SK-N-SH treated with all-trans-retinoic acid at 6 μM for 48 hours (cell line): ENCODE data around the gene HP1BP3.
"Not testable (repeated sequence)": the region's sequence is repeated elsewhere in the genome, so short reads cannot be mapped to it uniquely, and the experiment has no call there.

Experiments used
- ATAC-seq: fragments of 200-7000 bp; cut with Tn5 transposase; 3 replicates; pipeline ENCODE4 v1.9.1; 2020; ENCODE audit warnings: mild to moderate bottlenecking, moderate library complexity
- ARNTL ChIP-seq: fragments of 450-650 bp; formaldehyde crosslinking; IDR thresholded peaks from 2 replicates; pipeline ENCODE4 v1.5.0; 2020; ENCODE audit warnings: low read depth, mild to moderate bottlenecking, moderate library complexity, borderline replicate concordance
- BACH2 ChIP-seq: fragments of 250-450 bp; sonication (Bioruptor Pico); IDR thresholded peaks from 2 replicates; pipeline ENCODE4 v1.9.0; 2021; ENCODE audit warnings: mild to moderate bottlenecking, borderline replicate concordance
- CSDC2 ChIP-seq: fragments of 250-450 bp; sonication (Bioruptor Pico); IDR thresholded peaks from 2 replicates; pipeline ENCODE4 v1.5.0; 2020; ENCODE audit warnings: mild to moderate bottlenecking, moderate library complexity
- ESRRG ChIP-seq: fragments of 250-450 bp; sonication (Bioruptor Pico); IDR thresholded peaks from 2 replicates; pipeline ENCODE4 v1.6.1; 2021; ENCODE audit warnings: mild to moderate bottlenecking
- GLIS3 ChIP-seq: fragments of 250-450 bp; sonication (Bioruptor Pico); IDR thresholded peaks from 2 replicates; pipeline ENCODE4 v1.5.0; 2020; ENCODE audit warnings: mild to moderate bottlenecking, moderate library complexity
- ISL1 ChIP-seq: fragments of 250-450 bp; sonication (Bioruptor Pico); IDR thresholded peaks from 2 replicates; pipeline ENCODE4 v2.1.2; 2022; ENCODE audit warnings: mild to moderate bottlenecking, moderate library complexity
- OSR1 ChIP-seq: fragments of 250-450 bp; sonication (Bioruptor Pico); IDR thresholded peaks from 2 replicates; pipeline ENCODE4 v1.8.0; 2022; ENCODE audit warnings: moderate library complexity, mild to moderate bottlenecking, inconsistent platforms
- PPARA ChIP-seq: fragments of 250-450 bp; sonication (Bioruptor Pico); IDR thresholded peaks from 2 replicates; pipeline ENCODE4 v1.5.0; 2020; ENCODE audit warnings: mild to moderate bottlenecking, borderline replicate concordance
- SNAI2 ChIP-seq: fragments of 250-450 bp; sonication (Bioruptor Pico); IDR thresholded peaks from 2 replicates; pipeline ENCODE4 v1.5.0; 2020; ENCODE audit warnings: mild to moderate bottlenecking, moderate library complexity
- TCF4 ChIP-seq: fragments of 250-450 bp; sonication (Bioruptor Pico); IDR thresholded peaks from 2 replicates; pipeline ENCODE4 v1.8.0; 2021; ENCODE audit warnings: mild to moderate bottlenecking, moderate library complexity, borderline replicate concordance
- TOX ChIP-seq: fragments of 250-450 bp; sonication (Bioruptor Pico); IDR thresholded peaks from 2 replicates; pipeline ENCODE4 v1.8.0; 2021; ENCODE audit warnings: mild to moderate bottlenecking, moderate library complexity, borderline replicate concordance
- ZC3H10 ChIP-seq: fragments of 250-450 bp; sonication (Bioruptor Pico); IDR thresholded peaks from 2 replicates; pipeline ENCODE4 v1.5.1; 2021; ENCODE audit warnings: mild to moderate bottlenecking, moderate library complexity
- ZFP3 ChIP-seq: fragments of 250-450 bp; sonication (Bioruptor Pico); IDR thresholded peaks from 2 replicates; pipeline ENCODE4 v1.5.0; 2020; ENCODE audit warnings: mild to moderate bottlenecking, moderate library complexity
- ZFP30 ChIP-seq: fragments of 450-650 bp; formaldehyde crosslinking; IDR thresholded peaks from 2 replicates; pipeline ENCODE4 v1.5.0; 2022; ENCODE audit warnings: mild to moderate bottlenecking, moderate library complexity
- ZNF565 ChIP-seq: fragments of 450-650 bp; formaldehyde crosslinking; conservative IDR thresholded peaks from 2 replicates; pipeline ENCODE4 v1.5.0; 2020; ENCODE audit warnings: low read depth, mild to moderate bottlenecking, moderate library complexity
- ZNF70 ChIP-seq: fragments of 450-650 bp; formaldehyde crosslinking; IDR thresholded peaks from 2 replicates; pipeline ENCODE4 v1.5.0; 2020; ENCODE audit warnings: mild to moderate bottlenecking, moderate library complexity
- TF ChIP-seq, protein P1 (sequence below): fragments of 250-450 bp; sonication (Bioruptor Pico); IDR thresholded peaks from 2 replicates; pipeline ENCODE4 v1.8.0; 2021; ENCODE audit warnings: low read depth, mild to moderate bottlenecking, moderate library complexity, borderline replicate concordance
- TF ChIP-seq, protein P2 (sequence below): fragments of 250-450 bp; sonication (Bioruptor Pico); IDR thresholded peaks from 2 replicates; pipeline ENCODE4 v1.8.0; 2020; ENCODE audit warnings: mild to moderate bottlenecking, moderate library complexity, borderline replicate concordance
- TF ChIP-seq, protein P3 (sequence below): fragments of 250-450 bp; sonication (Bioruptor Pico); IDR thresholded peaks from 2 replicates; pipeline ENCODE4 v1.5.1; 2020; ENCODE audit warnings: low read depth, mild to moderate bottlenecking, moderate library complexity
- TF ChIP-seq, protein P4 (sequence below): fragments of 250-450 bp; sonication (Bioruptor Pico); IDR thresholded peaks from 2 replicates; pipeline ENCODE4 v1.5.0; 2020; ENCODE audit warnings: mild to moderate bottlenecking, moderate library complexity

Gene HP1BP3

DNA sequence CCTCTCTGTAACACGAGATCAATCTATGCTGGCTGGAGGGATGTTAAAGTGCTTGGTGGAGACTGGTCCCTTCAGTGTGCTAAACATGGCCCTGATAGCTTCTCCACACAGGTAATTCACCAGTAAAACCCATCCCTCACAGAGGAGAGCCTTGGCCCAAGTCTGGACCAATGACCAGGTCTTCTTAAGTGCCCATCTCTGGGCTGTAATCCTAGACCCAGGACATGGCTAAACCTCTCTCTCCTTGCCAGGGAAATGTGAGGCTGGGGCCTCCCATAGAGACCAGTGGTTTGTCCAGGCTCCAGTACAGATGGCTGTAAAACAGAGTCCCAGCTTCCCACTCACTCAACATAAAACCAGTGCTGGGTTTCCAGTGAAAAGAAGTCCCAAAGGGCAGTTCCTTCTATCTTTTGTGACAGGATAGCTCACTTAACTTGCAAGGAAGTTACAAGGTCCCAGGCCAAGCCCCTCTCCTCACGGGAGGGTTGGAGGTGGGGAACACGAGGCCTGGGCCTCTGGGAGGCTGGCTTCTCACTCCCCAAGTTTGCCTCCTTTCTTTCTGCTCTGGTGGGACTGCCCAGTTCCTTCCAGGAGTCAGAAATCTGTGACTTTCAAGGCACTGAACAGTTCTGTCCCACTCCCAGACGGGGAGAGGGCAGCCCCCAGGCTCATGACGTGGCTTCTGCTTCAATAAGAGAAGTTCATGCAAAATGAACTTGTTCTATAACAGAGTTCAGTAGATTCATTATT is 67.1 kb downstream of the HP1BP3 start (continued):
- TF ChIP-seq, protein P1, sequence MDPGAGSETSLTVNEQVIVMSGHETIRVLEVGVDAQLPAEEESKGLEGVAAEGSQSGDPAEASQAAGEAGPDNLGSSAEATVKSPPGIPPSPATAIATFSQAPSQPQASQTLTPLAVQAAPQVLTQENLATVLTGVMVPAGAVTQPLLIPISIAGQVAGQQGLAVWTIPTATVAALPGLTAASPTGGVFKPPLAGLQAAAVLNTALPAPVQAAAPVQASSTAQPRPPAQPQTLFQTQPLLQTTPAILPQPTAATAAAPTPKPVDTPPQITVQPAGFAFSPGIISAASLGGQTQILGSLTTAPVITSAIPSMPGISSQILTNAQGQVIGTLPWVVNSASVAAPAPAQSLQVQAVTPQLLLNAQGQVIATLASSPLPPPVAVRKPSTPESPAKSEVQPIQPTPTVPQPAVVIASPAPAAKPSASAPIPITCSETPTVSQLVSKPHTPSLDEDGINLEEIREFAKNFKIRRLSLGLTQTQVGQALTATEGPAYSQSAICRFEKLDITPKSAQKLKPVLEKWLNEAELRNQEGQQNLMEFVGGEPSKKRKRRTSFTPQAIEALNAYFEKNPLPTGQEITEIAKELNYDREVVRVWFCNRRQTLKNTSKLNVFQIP: no peak
- TF ChIP-seq, protein P2, sequence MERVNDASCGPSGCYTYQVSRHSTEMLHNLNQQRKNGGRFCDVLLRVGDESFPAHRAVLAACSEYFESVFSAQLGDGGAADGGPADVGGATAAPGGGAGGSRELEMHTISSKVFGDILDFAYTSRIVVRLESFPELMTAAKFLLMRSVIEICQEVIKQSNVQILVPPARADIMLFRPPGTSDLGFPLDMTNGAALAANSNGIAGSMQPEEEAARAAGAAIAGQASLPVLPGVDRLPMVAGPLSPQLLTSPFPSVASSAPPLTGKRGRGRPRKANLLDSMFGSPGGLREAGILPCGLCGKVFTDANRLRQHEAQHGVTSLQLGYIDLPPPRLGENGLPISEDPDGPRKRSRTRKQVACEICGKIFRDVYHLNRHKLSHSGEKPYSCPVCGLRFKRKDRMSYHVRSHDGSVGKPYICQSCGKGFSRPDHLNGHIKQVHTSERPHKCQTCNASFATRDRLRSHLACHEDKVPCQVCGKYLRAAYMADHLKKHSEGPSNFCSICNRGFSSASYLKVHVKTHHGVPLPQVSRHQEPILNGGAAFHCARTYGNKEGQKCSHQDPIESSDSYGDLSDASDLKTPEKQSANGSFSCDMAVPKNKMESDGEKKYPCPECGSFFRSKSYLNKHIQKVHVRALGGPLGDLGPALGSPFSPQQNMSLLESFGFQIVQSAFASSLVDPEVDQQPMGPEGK (CRISPR knock-in tag): no peak
- TF ChIP-seq ZFP3 (no peak), ISL1 (CRISPR knock-in tag) (no peak)

DNA sequence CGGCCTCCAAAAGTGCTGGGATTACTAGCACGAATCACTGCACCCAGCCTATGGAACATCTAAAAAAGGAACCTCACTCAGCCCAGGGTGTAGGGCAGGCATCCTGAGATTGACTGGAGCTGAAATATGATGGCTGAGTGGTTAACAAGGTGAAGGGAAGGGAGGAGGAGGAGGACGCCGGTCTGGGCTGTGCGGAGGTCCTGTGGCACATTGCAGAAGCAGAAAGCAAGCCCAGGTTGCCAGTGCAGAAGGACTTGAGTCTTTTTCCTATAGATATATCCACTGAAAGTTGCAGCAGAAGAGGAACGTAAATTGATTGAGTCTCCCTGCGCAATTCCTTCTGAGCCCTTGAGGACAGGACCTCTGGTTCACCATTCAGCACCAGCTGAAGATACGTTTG is 67.8 kb downstream of the HP1BP3 start:
- ATAC-seq: no peak
- TF ChIP-seq ESRRG (CRISPR knock-in tag) (no peak), OSR1 (no peak), PPARA (CRISPR knock-in tag) (no peak), ARNTL (CRISPR knock-in tag) (no peak), ZNF565 (CRISPR knock-in tag) (no peak), GLIS3 (CRISPR knock-in tag) (no peak), ZFP30 (no peak), TOX (CRISPR knock-in tag) (no peak), BACH2 (CRISPR knock-in tag) (no peak), TCF4 (no peak), ZNF70 (CRISPR knock-in tag) (no peak), ZFP3 (no peak), SNAI2 (CRISPR knock-in tag) (no peak), ZC3H10 (CRISPR knock-in tag) (no peak), CSDC2 (no peak)
- TF ChIP-seq, protein P3, sequence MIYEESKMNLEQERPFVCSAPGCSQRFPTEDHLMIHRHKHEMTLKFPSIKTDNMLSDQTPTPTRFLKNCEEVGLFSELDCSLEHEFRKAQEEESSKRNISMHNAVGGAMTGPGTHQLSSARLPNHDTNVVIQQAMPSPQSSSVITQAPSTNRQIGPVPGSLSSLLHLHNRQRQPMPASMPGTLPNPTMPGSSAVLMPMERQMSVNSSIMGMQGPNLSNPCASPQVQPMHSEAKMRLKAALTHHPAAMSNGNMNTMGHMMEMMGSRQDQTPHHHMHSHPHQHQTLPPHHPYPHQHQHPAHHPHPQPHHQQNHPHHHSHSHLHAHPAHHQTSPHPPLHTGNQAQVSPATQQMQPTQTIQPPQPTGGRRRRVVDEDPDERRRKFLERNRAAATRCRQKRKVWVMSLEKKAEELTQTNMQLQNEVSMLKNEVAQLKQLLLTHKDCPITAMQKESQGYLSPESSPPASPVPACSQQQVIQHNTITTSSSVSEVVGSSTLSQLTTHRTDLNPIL (CRISPR knock-in tag): no peak
- TF ChIP-seq, protein P4, sequence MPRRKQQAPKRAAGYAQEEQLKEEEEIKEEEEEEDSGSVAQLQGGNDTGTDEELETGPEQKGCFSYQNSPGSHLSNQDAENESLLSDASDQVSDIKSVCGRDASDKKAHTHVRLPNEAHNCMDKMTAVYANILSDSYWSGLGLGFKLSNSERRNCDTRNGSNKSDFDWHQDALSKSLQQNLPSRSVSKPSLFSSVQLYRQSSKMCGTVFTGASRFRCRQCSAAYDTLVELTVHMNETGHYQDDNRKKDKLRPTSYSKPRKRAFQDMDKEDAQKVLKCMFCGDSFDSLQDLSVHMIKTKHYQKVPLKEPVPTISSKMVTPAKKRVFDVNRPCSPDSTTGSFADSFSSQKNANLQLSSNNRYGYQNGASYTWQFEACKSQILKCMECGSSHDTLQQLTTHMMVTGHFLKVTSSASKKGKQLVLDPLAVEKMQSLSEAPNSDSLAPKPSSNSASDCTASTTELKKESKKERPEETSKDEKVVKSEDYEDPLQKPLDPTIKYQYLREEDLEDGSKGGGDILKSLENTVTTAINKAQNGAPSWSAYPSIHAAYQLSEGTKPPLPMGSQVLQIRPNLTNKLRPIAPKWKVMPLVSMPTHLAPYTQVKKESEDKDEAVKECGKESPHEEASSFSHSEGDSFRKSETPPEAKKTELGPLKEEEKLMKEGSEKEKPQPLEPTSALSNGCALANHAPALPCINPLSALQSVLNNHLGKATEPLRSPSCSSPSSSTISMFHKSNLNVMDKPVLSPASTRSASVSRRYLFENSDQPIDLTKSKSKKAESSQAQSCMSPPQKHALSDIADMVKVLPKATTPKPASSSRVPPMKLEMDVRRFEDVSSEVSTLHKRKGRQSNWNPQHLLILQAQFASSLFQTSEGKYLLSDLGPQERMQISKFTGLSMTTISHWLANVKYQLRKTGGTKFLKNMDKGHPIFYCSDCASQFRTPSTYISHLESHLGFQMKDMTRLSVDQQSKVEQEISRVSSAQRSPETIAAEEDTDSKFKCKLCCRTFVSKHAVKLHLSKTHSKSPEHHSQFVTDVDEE: no peak
- TF ChIP-seq, protein P2 (CRISPR knock-in tag): no peak
- TF ChIP-seq, protein P1: no peak

DNA sequence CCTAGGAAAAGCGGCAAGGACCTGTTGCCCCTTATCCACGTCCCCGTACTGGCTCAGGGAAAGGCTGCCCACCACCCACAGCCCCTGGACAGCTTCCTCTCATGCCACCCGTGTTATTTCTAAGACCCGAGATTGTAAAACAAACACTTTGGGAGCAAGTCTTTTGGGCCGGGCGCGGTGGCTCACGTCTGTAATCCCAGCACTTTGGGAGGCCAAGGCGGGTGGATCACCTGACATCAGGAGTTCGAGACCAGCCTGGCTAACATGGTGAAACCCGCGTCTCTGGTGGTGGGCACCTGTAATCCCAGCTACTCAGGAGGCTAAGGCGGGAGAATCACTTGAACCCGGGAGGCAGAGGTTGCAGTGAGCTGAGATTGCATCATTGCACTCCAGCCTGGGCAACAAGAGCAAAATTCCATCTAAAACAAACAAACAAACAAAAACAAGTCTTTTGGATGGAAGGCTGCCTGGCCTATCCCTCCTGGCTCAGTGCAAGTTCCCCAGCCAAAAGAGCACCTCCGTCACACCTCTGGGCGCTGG is 68.7 kb downstream of the HP1BP3 start:
- not testable (repeated sequence) for ATAC-seq
